Naive thymus-derived CD4-positive, alpha-beta T cell (primary cell): ENCODE data around the gene DNAJC25. TPM values are rescaled to one million over a fixed set of nuclear protein-coding genes. Genes with fewer than 3 reads are reported as not detected.

Source experiments
- ATAC-seq: fragments of 150-1000 bp; cut with Tn5 transposase; 2 replicates; pipeline ENCODE4 v1.10.0; 2021; ENCODE audit warnings: mild to moderate bottlenecking, moderate library complexity
- CTCF ChIA-PET: fragments of 350-600 bp; sonication (Branson Sonifier 250); formaldehyde crosslinking; loops from one replicate; lab custom pipeline; 2021; ENCODE audit warnings: antibody characterized with exemption; lab: Charles Lee
- POLR2A ChIA-PET: fragments of 350-600 bp; sonication (Branson Sonifier 250); formaldehyde crosslinking; loops from one replicate; lab custom pipeline; 2021; ENCODE audit warnings: antibody characterized with exemption, inconsistent platforms; lab: Charles Lee
- DNase-seq, 9 donors: peaks; one replicate each; pipeline versions ENCODE4 v3.0.0 to v3.0.0-alpha.2; 2020 to 2022; ENCODE audit warnings: mixed read lengths in 1 of 9
- H3K27ac ChIP-seq: one replicate; pipeline ENCODE4 v1.7.0; 2013; ENCODE audit warnings: mild to moderate bottlenecking, low read depth, low read length, moderate library complexity
- H3K27me3 ChIP-seq, 2 donors: one replicate each; pipeline ENCODE4 v1.7.0; 2013; ENCODE audit warnings: low read length in 2 of 2, mild to moderate bottlenecking in 2 of 2, moderate library complexity in 2 of 2; ENCODE audit not compliant: control insufficient read depth in 2 of 2, insufficient read depth in 2 of 2
- H3K36me3 ChIP-seq, 3 experiments: 1 replicate in 2 of 3; 2 replicates in 1 of 3; pipeline ENCODE4 v1.7.0; 2013; ENCODE audit warnings: low read length in 3 of 3, mild to moderate bottlenecking in 3 of 3, moderate library complexity in 1 of 3; ENCODE audit not compliant: insufficient read depth in 3 of 3, control insufficient read depth in 2 of 3
- H3K4me1 ChIP-seq, 2 donors: one replicate each; pipeline ENCODE4 v1.7.0; 2013; ENCODE audit warnings: low read length in 2 of 2, mild to moderate bottlenecking in 2 of 2, moderate library complexity in 1 of 2; ENCODE audit not compliant: control insufficient read depth in 2 of 2, insufficient read depth in 2 of 2
- H3K4me3 ChIP-seq: 2 replicates; pipeline ENCODE4 v1.7.0; 2013; ENCODE audit warnings: mild to moderate bottlenecking, low read length
- H3K9me3 ChIP-seq, 3 experiments: 1 replicate in 2 of 3; 2 replicates in 1 of 3; pipeline ENCODE4 v1.7.0; 2013; ENCODE audit warnings: low read length in 3 of 3; ENCODE audit not compliant: control insufficient read depth in 2 of 3
- H3K27ac Mint-ChIP-seq, 9 donors: one replicate each; pipeline ENCODE4 v1.8.0; 2020 to 2022; ENCODE audit warnings: mixed read lengths in 9 of 9, mild to moderate bottlenecking in 8 of 9, moderate library complexity in 5 of 9, inconsistent platforms in 2 of 9
- H3K27me3 Mint-ChIP-seq, 5 donors: one replicate each; pipeline ENCODE4 v1.8.0; 2021 to 2022; ENCODE audit warnings: mixed read lengths in 5 of 5, mild to moderate bottlenecking in 1 of 5
- H3K36me3 Mint-ChIP-seq, 5 donors: one replicate each; pipeline ENCODE4 v1.8.0; 2020 to 2022; ENCODE audit warnings: mixed read lengths in 5 of 5, mild to moderate bottlenecking in 3 of 5, inconsistent platforms in 1 of 5
- H3K4me1 Mint-ChIP-seq, 7 donors: one replicate each; pipeline ENCODE4 v1.8.0; 2020 to 2022; ENCODE audit warnings: mixed read lengths in 7 of 7, mild to moderate bottlenecking in 3 of 7, inconsistent platforms in 1 of 7
- H3K4me3 Mint-ChIP-seq, 10 donors: one replicate each; pipeline ENCODE4 v1.8.0; 2020 to 2022; ENCODE audit warnings: mild to moderate bottlenecking in 10 of 10, mixed read lengths in 10 of 10, moderate library complexity in 6 of 10, inconsistent platforms in 2 of 10
- H3K9me3 Mint-ChIP-seq, 11 donors: one replicate each; pipeline ENCODE4 v1.8.0; 2020 to 2022; ENCODE audit warnings: mixed read lengths in 11 of 11, mild to moderate bottlenecking in 4 of 11, inconsistent platforms in 1 of 11, moderate library complexity in 1 of 11
- intact Hi-C, 2 donors: fragments of 100-400 bp; cut with micrococcal nuclease; formaldehyde crosslinking; loops; one replicate each; pipeline ENCODE4 v1.15.1; 2023
- polyA plus RNA-seq, 2 donors: library from polyadenylated mRNA; unstranded; fragments of 300-500 nt; fragmentation: Illumina TruSeq; gene quantifications; one replicate each; pipeline ENCODE4 v1.2.3, GENCODE V29; 2021
- total RNA-seq, 6 experiments: library from RNA in 5 of 6; stranded (reverse) in 5 of 6; gene quantifications; 1 replicate in 5 of 6; 2 replicates in 1 of 6; pipeline ENCODE4 v1.2.3 and lab custom pipeline; 2021 to 2026

The DNAJC25 gene
- total and polyA plus RNA-seq, 7 experiments from 2014 or later = 1.7 to 6.0 (median 4.1) TPM

DNA sequence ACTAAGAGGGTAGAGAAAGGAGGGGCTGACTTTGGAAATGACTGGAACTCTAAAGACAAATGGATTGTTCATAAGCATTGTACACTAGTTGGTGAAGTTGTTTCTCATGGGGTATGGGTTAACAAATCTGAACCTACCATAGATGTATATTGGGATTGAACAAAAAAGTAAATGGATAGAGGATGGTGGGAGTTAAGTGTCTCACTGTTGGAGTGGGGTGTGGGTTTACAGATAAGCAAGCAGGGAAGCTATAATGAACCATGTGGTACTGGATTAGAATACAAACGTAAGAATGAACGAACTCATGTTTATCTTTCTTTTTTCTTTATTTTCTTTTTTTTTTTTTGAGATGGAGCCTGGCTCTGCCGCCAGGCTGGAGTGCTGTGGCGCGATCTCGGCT, 48.1 kb downstream of the DNAJC25 start:
- intact Hi-C loops = no loop called here
- no peaks in the 10 kb centered on the region for H3K27me3 ChIP-seq
- no peaks in the 10 kb centered on the region for H3K4me1 ChIP-seq
- ChIA-PET CTCF (no interaction called here), POLR2A (no interaction called here)
- H3K27me3 Mint-ChIP-seq = no peaks in the 10 kb centered on the region
- ATAC-seq (no peak), DNase-seq (no peak)
- H3K9me3 ChIP-seq = no peaks in the 10 kb centered on the region
- no peak overlapping the region for H3K27ac ChIP-seq
- H3K4me3 Mint-ChIP-seq = no peak overlapping the region
- no peaks in the 10 kb centered on the region for H3K9me3 Mint-ChIP-seq
- H3K27ac Mint-ChIP-seq = no peak overlapping the region
- peaks cover 0 to 4% (median 0%) of the 10 kb centered on the region in 3 experiments for H3K36me3 ChIP-seq
- peaks cover 0 to 44% (median 24%) of the 10 kb centered on the region in 5 donors for H3K36me3 Mint-ChIP-seq
- H3K4me3 ChIP-seq = no peak overlapping the region
- peaks cover 0 to 2% (median 0%) of the 10 kb centered on the region in 7 donors for H3K4me1 Mint-ChIP-seq

DNA sequence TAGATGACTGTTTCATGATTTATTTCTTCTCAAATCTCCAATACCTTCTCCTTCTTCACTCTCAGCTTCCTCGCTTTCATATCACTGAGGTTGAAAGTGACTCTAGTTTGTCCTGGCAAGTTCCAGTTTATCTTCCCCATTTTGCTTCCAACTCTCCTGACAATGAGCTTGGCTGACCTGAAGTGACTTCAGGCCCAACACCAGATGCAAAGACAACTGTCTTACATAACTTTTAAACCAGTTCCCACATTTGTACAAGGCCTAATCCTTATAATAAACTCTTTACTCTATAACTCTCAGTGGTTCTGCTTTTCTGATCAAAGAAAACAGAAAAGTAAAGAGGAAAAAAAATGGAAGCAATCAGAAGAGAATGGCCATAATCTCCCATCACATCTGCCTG, 52.3 kb downstream of the DNAJC25 start:
- Mint-ChIP-seq H3K4me3 (no peak overlapping the region), H3K36me3 (peaks cover 0 to 29% (median 14%) of the 10 kb centered on the region in 5 donors), H3K4me1 (no peaks in the 10 kb centered on the region), H3K9me3 (no peaks in the 10 kb centered on the region), H3K27me3 (no peaks in the 10 kb centered on the region), H3K27ac (no peak overlapping the region)
- intact Hi-C loops = no loop called here
- Histone ChIP-seq H3K36me3 (no peaks in the 10 kb centered on the region), H3K4me1 (no peaks in the 10 kb centered on the region), H3K4me3 (no peak overlapping the region), H3K27me3 (no peaks in the 10 kb centered on the region), H3K9me3 (no peaks in the 10 kb centered on the region), H3K27ac (no peak overlapping the region)
- DNase-seq (no peak), ATAC-seq (no peak)
- CTCF ChIA-PET = no interaction called here
- POLR2A ChIA-PET = no interaction called here

DNA sequence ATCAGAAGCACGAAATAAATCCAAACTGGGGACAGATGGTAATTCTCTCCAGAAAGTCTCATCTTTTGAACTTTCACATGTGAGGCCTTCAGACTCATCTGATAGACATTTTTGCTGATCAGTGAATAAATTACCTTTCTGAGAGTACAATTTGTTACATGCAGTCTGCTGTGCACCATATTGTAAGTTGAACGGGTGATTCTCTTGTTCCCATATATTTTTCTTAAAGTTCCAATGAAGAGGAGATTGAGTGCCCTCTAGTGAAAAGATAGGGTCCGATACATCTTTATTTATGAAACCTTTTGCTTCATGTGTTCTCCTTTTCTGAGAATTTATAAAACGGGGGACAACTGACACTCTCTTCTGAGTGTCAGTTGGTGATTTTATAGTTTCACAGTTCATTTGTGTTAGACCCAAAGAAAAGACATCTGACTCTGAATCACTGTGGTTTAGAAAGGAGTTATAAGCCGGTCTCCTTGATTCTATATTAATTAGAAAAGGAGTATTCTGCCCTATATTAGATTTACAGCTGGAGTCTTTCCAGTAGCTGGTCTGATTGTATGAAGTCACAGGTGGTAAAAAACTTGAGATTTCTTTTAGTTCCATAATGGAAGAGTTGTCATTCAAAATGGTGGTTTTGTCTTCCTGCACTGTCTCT, 60.7 kb downstream of the DNAJC25 start:
- Mint-ChIP-seq H3K4me1 (peaks cover 0 to 5% (median 0%) of the 10 kb centered on the region in 7 donors), H3K27me3 (no peaks in the 10 kb centered on the region), H3K9me3 (peaks cover 0 to 3% (median 0%) of the 10 kb centered on the region in 11 donors), H3K36me3 (peaks cover 0 to 19% (median 5%) of the 10 kb centered on the region in 5 donors), H3K4me3 (no peak overlapping the region), H3K27ac (no peak overlapping the region)
- CTCF ChIA-PET = interaction anchor here (0.6 to 1.9 kb wide), 5 partner anchors 12 to 96 kb away, joined by 3 to 16 read pairs (median 4); partner anchors contain the start of gene PTGR1
- peak in 5 of 9 donors; percentile 8 to 34 (median 11) for DNase-seq
- Histone ChIP-seq H3K27me3 (no peaks in the 10 kb centered on the region), H3K9me3 (no peaks in the 10 kb centered on the region), H3K27ac (no peak overlapping the region), H3K4me1 (no peaks in the 10 kb centered on the region), H3K4me3 (no peak overlapping the region), H3K36me3 (no peaks in the 10 kb centered on the region)
- intact Hi-C loops = loop anchor here (1.0 kb wide), 5 partner anchors 30 to 382 kb away; partner anchors contain the start of gene DNAJC25 (in 2 of the 2)
- ATAC-seq = no peak
- POLR2A ChIA-PET = no interaction called here

DNA sequence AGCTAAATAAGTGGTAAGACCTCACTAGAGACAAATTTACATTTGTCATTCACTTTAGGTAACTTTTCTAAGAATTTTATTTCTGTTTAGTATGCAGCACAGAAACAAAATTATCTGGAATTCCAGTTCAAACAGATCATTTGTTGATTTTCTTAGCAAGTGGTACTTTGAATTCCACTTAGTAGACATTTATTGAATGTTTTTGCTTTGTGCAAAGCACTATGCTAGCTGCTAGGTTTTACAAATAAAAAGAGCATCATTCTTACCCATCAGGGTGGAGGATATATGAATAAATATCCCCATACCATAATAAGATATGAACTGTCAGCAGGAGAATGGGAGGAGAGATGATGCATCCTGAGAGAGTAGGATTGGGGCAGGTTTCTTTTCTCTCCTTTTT, 65.7 kb downstream of the DNAJC25 start:
- no peak overlapping the region for H3K4me3 Mint-ChIP-seq
- intact Hi-C loops = no loop called here
- Histone ChIP-seq H3K36me3 (no peaks in the 10 kb centered on the region), H3K4me1 (no peaks in the 10 kb centered on the region), H3K4me3 (no peak overlapping the region), H3K27me3 (no peaks in the 10 kb centered on the region), H3K27ac (no peak overlapping the region), H3K9me3 (no peaks in the 10 kb centered on the region)
- no peak overlapping the region for H3K27ac Mint-ChIP-seq
- peaks cover 0 to 3% (median 0%) of the 10 kb centered on the region in 11 donors for H3K9me3 Mint-ChIP-seq
- H3K27me3 Mint-ChIP-seq = no peaks in the 10 kb centered on the region
- ATAC-seq = no peak
- CTCF ChIA-PET = interaction anchor here (0.6 kb wide), 1 partner anchor 109 kb away, joined by 3 read pairs; no protein-coding TSS in a partner anchor
- no peak for DNase-seq
- POLR2A ChIA-PET = no interaction called here
- H3K4me1 Mint-ChIP-seq = peaks cover 6 to 11% (median 9%) of the 10 kb centered on the region in 7 donors
- peaks cover 0 to 31% (median 17%) of the 10 kb centered on the region in 5 donors for H3K36me3 Mint-ChIP-seq

DNA sequence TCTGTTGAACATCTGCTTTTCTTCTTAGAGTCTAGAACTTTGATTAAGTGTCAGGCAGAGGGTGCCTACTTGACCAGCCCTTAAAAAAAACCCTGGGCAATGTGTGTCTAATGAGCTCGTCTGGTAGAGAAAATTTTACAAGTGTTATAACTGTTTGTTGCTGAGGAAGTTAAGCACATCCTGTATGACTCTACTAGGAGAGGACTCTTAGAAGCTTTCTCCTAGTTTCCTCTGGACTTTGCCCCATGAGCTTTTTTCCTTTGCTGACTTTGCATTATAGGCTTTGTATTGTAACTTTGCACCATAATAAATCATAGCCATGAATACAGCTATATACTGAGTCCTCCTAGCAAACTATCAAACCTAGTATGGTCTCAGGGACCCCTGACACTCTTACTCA, 69.6 kb downstream of the DNAJC25 start:
- H3K4me1 Mint-ChIP-seq = peaks cover 6 to 11% (median 9%) of the 10 kb centered on the region in 7 donors

More for the DNA sequence above, 69.6 kb downstream of the DNAJC25 start:
- Histone ChIP-seq H3K36me3 (no peaks in the 10 kb centered on the region), H3K27me3 (no peaks in the 10 kb centered on the region), H3K27ac (no peak overlapping the region), H3K9me3 (no peaks in the 10 kb centered on the region), H3K4me3 (no peak overlapping the region), H3K4me1 (no peaks in the 10 kb centered on the region)
- Mint-ChIP-seq H3K9me3 (peaks cover 0 to 3% (median 0%) of the 10 kb centered on the region in 11 donors), H3K4me3 (no peak overlapping the region), H3K27me3 (no peaks in the 10 kb centered on the region), H3K27ac (peak overlapping the region in 1 of 9 donors; percentile 15), H3K36me3 (peaks cover 0 to 28% (median 17%) of the 10 kb centered on the region in 5 donors)
- ATAC-seq (no peak), DNase-seq (no peak)
- intact Hi-C loops = no loop called here
- POLR2A ChIA-PET = no interaction called here
- CTCF ChIA-PET = interaction anchor here (3.0 kb wide), 1 partner anchor 103 kb away, joined by 7 read pairs; no protein-coding TSS in a partner anchor

Other genes with a start within 250 kb of the DNAJC25 start
- gene ECPAS, start 147.0 kb upstream of the DNAJC25 start, total RNA-seq = 10 to 100 TPM; 35.4 to 86.1 (median 49.2) TPM
- 10 to 100 TPM in 1 of 2 donors, 1 to 10 TPM in 1; 6.8 to 13.4 TPM for gene ECPAS, start 147.0 kb upstream of the DNAJC25 start, polyA plus RNA-seq
- 10 to 100 TPM in 4 of 5 experiments, 1 to 10 TPM in 1; 3.0 to 37.1 (median 16.0) TPM for gene ZNF483, start 106.2 kb upstream of the DNAJC25 start, total RNA-seq
- 1 to 10 TPM; 6.8 to 8.3 TPM for gene ZNF483, start 106.2 kb upstream of the DNAJC25 start, polyA plus RNA-seq
- under 1 TPM in 2 of 5 experiments, not detected in 3; 0.64 to 0.92 TPM for gene PTGR1, start 31.7 kb upstream of the DNAJC25 start, total RNA-seq
- gene PTGR1, start 31.7 kb upstream of the DNAJC25 start, polyA plus RNA-seq = under 1 TPM; 0.21 to 0.37 TPM
- gene GNG10, start 30.3 kb downstream of the DNAJC25 start, total RNA-seq = 10 to 100 TPM in 4 of 5 experiments, 1 to 10 TPM in 1; 5.3 to 26.1 (median 12.2) TPM
- gene GNG10, start 30.3 kb downstream of the DNAJC25 start, polyA plus RNA-seq = 10 to 100 TPM; 15.5 to 26.8 TPM
- gene SHOC1, start 163.6 kb downstream of the DNAJC25 start, total RNA-seq = not detected
- not detected for gene SHOC1, start 163.6 kb downstream of the DNAJC25 start, polyA plus RNA-seq